Measurements from ENCODE around the gene XPO6.

DNA sequence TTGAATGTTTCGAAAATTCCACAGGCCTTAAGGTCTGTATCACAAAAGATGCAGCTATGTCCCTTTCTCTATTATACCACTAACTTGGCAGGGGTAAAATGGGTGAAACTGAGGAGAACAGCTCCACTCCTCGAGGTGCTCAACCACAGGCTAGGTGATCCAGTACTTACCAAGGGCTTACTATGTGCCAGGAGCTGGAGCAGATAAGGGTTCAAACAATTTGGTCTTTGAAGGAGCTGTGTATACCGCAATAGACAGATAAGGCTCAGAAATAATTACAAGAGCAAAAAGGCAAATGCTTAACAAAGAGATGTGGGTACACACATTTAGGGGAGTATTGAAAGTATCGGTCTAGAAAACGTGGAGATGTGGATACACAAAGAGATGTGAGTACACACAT is 1.5 kb downstream of the XPO6 start:
- TF ChIP-seq, protein P1, sequence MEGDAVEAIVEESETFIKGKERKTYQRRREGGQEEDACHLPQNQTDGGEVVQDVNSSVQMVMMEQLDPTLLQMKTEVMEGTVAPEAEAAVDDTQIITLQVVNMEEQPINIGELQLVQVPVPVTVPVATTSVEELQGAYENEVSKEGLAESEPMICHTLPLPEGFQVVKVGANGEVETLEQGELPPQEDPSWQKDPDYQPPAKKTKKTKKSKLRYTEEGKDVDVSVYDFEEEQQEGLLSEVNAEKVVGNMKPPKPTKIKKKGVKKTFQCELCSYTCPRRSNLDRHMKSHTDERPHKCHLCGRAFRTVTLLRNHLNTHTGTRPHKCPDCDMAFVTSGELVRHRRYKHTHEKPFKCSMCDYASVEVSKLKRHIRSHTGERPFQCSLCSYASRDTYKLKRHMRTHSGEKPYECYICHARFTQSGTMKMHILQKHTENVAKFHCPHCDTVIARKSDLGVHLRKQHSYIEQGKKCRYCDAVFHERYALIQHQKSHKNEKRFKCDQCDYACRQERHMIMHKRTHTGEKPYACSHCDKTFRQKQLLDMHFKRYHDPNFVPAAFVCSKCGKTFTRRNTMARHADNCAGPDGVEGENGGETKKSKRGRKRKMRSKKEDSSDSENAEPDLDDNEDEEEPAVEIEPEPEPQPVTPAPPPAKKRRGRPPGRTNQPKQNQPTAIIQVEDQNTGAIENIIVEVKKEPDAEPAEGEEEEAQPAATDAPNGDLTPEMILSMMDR (conservative IDR thresholded peaks at IDR 0.05; ENCODE audit: low read depth, low read length) = no peak
- TF ChIP-seq EZH2 (IDR thresholded peaks at IDR 0.05; ENCODE audit: low read length, unreplicated experiment) = no peak

Data from PC-3 (cell line).